Tongue (tissue), 2 donors: ENCODE results near the gene GNPTAB. TPM values are rescaled to one million over a fixed set of nuclear protein-coding genes. Genes with fewer than 3 reads are reported as not detected.

Experiments
- DNase-seq: peaks from one replicate; pipeline ENCODE4 v3.0.0-alpha.2; 2015
- total RNA-seq: library from RNA; depleted of rRNA; stranded (reverse); fragments of >200 nt; gene quantifications from one replicate; pipeline ENCODE4 v1.2.3, GENCODE V29; 2014

The GNPTAB gene
- total RNA-seq, 1 donor from 2014 or later, result 29.0 TPM

GRCh38 chr12:101733166-101733565 lies 97.6 kb downstream of the GNPTAB start:
- DNase-seq, result no peak

- DNase-seq, result no peak
These were observed 98.4 kb downstream of the GNPTAB start for GRCh38 chr12:101732318-101732717.

- no peak for DNase-seq
These were observed 100.9 kb downstream of the GNPTAB start for GRCh38 chr12:101729842-101730241.

- no peak for DNase-seq
These were observed 103.7 kb downstream of the GNPTAB start for GRCh38 chr12:101727098-101727497.

GRCh38 chr12:101722392-101722791 lies 108.4 kb downstream of the GNPTAB start:
- no peak for DNase-seq

- no peak for DNase-seq
These were observed 110.6 kb downstream of the GNPTAB start for GRCh38 chr12:101720118-101720517.

GRCh38 chr12:101719566-101719965 lies 111.2 kb downstream of the GNPTAB start:
- DNase-seq, result no peak

GRCh38 chr12:101714877-101715444 lies 115.8 kb downstream of the GNPTAB start:
- no peak for DNase-seq

GRCh38 chr12:101713930-101714329 lies 116.8 kb downstream of the GNPTAB start:
- DNase-seq, result no peak

- no peak for DNase-seq
These were observed 117.6 kb downstream of the GNPTAB start for GRCh38 chr12:101713059-101713682.

GRCh38 chr12:101710288-101710687 lies 120.5 kb downstream of the GNPTAB start:
- DNase-seq, result no peak

- no peak for DNase-seq
These were observed 123.5 kb downstream of the GNPTAB start for GRCh38 chr12:101707131-101707782.

GRCh38 chr12:101706403-101706802 lies 124.4 kb downstream of the GNPTAB start:
- DNase-seq, result no peak

GRCh38 chr12:101703487-101703886 lies 127.3 kb downstream of the GNPTAB start:
- DNase-seq, result no peak

- no peak for DNase-seq
These were observed 130.4 kb downstream of the GNPTAB start for GRCh38 chr12:101700299-101700820.

GRCh38 chr12:101698800-101699347 lies 131.9 kb downstream of the GNPTAB start:
- peak; percentile 47 for DNase-seq

GRCh38 chr12:101697930-101698799 lies 132.6 kb downstream of the GNPTAB start:
- peak; percentile 32 for DNase-seq

GRCh38 chr12:101697197-101697929 lies 133.4 kb downstream of the GNPTAB start, which contains the start of gene CHPT1:
CHPT1 (plus strand) TSS chr12:101697640; CDS start chr12:101697862, 222 bp downstream.
- DNase-seq, result peak; percentile 80

- DNase-seq, result peak; percentile 71
These were observed 134.2 kb downstream of the GNPTAB start for GRCh38 chr12:101696251-101697196.

GRCh38 chr12:101695706-101696105 lies 135.1 kb downstream of the GNPTAB start:
- no peak for DNase-seq
